MCF 10A (cell line): Measurements from ENCODE around the gene GPC5. TPM values are rescaled to one million over a fixed set of nuclear protein-coding genes. Genes with fewer than 3 reads are reported as not detected.

Experiments used
- BruUV-seq: library from RNA; stranded (reverse); fragments of 400-500 nt; replicated peaks from 2 replicates; lab custom pipeline; 2021; lab: Mats Ljungman, UMichigan
- CTCF ChIA-PET: fragments of 300-600 bp; sonication (Branson Sonifier 250); formaldehyde crosslinking; extraction: SDS; loops from one replicate; lab custom pipeline; 2021; ENCODE audit warnings: antibody characterized with exemption, inconsistent platforms; lab: Yijun Ruan, JAX
- POLR2A ChIA-PET: fragments of 300-600, 350-650 bp; sonication (Branson Sonifier 250); formaldehyde crosslinking; extraction: SDS; loops from one replicate; lab custom pipeline; 2020; ENCODE audit warnings: antibody characterized with exemption, inconsistent platforms; lab: Yijun Ruan, JAX
- DNase-seq: peaks from one replicate; pipeline ENCODE4 v3.0.0-alpha.2; 2018; ENCODE audit not compliant: unreplicated experiment
- H3K27ac Mint-ChIP-seq: one replicate; pipeline ENCODE4 v1.8.0; 2022; ENCODE audit warnings: mild to moderate bottlenecking, low read depth, mixed read lengths; ENCODE audit not compliant: unreplicated experiment
- H3K27me3 Mint-ChIP-seq: one replicate; pipeline ENCODE4 v1.8.0; 2022; ENCODE audit warnings: mixed read lengths; ENCODE audit not compliant: insufficient read depth, unreplicated experiment
- H3K36me3 Mint-ChIP-seq: one replicate; pipeline ENCODE4 v1.8.0; 2022; ENCODE audit warnings: mild to moderate bottlenecking, moderate library complexity, mixed read lengths; ENCODE audit not compliant: insufficient read depth, unreplicated experiment
- H3K4me1 Mint-ChIP-seq: one replicate; pipeline ENCODE4 v1.8.0; 2022; ENCODE audit warnings: mixed read lengths; ENCODE audit not compliant: insufficient read depth, unreplicated experiment
- H3K4me3 Mint-ChIP-seq: one replicate; pipeline ENCODE4 v1.8.0; 2022; ENCODE audit warnings: mild to moderate bottlenecking, moderate library complexity, mixed read lengths; ENCODE audit not compliant: unreplicated experiment
- H3K9me3 Mint-ChIP-seq: one replicate; pipeline ENCODE4 v1.8.0; 2022; ENCODE audit warnings: mixed read lengths; ENCODE audit not compliant: unreplicated experiment
- CTCF ChIP-seq: fragments of 200-600 bp; IDR thresholded peaks from one replicate; pipeline ENCODE4 v1.8.0; 2022; ENCODE audit warnings: antibody characterized with exemption, mild to moderate bottlenecking; ENCODE audit not compliant: unreplicated experiment
- intact Hi-C: fragments of 100-400 bp; cut with micrococcal nuclease; formaldehyde crosslinking; loops from 2 replicates; pipeline ENCODE4 v1.14.1; 2022
- total RNA-seq: library from RNA; stranded (reverse); gene quantifications from 2 replicates; pipeline ENCODE4 v1.2.3, GENCODE V29; 2022

The GPC5 gene
- total RNA-seq, 1 experiment from 2014 or later: not detected

- no peaks in the 10 kb centered on the region for H3K36me3 Mint-ChIP-seq
- no peak overlapping the region for H3K27ac Mint-ChIP-seq
- peaks cover 7% of the 10 kb centered on the region for H3K9me3 Mint-ChIP-seq
- intact Hi-C loops: no loop called here
- no peak for TF ChIP-seq CTCF
- H3K4me3 Mint-ChIP-seq: no peak overlapping the region
- ChIA-PET CTCF (no interaction called here), POLR2A (interaction anchor here (1.2 kb wide), 1 partner anchor 34 kb away, joined by 5 read pairs; no protein-coding TSS in a partner anchor)
- DNase-seq: no peak
- no TSS peak for BruUV-seq
- H3K4me1 Mint-ChIP-seq: peaks cover 13% of the 10 kb centered on the region
- H3K27me3 Mint-ChIP-seq: no peaks in the 10 kb centered on the region
Measured at GRCh38 chr13:92345627-92346026, 947.2 kb downstream of the GPC5 start.

- intact Hi-C loops: no loop called here
- Mint-ChIP-seq H3K27ac (no peak overlapping the region), H3K27me3 (no peaks in the 10 kb centered on the region), H3K9me3 (peaks cover 7% of the 10 kb centered on the region), H3K36me3 (no peaks in the 10 kb centered on the region), H3K4me3 (no peak overlapping the region), H3K4me1 (peaks cover 13% of the 10 kb centered on the region)
- no TSS peak for BruUV-seq
- POLR2A ChIA-PET: interaction anchor here (1.2 kb wide), 1 partner anchor 33 kb away, joined by 5 read pairs; no protein-coding TSS in a partner anchor
- no peak for DNase-seq
- CTCF ChIA-PET: no interaction called here
- TF ChIP-seq CTCF: no peak
Measured at GRCh38 chr13:92346046-92346445, 947.6 kb downstream of the GPC5 start.

GRCh38 chr13:92354583-92354982 lies 956.2 kb downstream of the GPC5 start:
- no peaks in the 10 kb centered on the region for H3K36me3 Mint-ChIP-seq
- intact Hi-C loops: no loop called here

GRCh38 chr13:92355213-92355612 lies 956.8 kb downstream of the GPC5 start:
- Mint-ChIP-seq H3K4me1 (no peaks in the 10 kb centered on the region), H3K4me3 (no peak overlapping the region), H3K36me3 (no peaks in the 10 kb centered on the region), H3K9me3 (peaks cover 8% of the 10 kb centered on the region), H3K27me3 (no peaks in the 10 kb centered on the region), H3K27ac (no peak overlapping the region)
- no TSS peak for BruUV-seq
- TF ChIP-seq CTCF: peak; percentile 30
- DNase-seq: peak; percentile 47
- ChIA-PET POLR2A (no interaction called here), CTCF (interaction anchor here (0.7 to 1.7 kb wide), 9 partner anchors 19 to 409 kb away, joined by 3 to 11 read pairs (median 4); no protein-coding TSS in a partner anchor)
- intact Hi-C loops: loop anchor here (1.0 kb wide), 2 partner anchors 168 to 175 kb away; no protein-coding TSS in a partner anchor

More at GRCh38 chr13:92354583-92354982, 956.2 kb downstream of the GPC5 start:
- no peaks in the 10 kb centered on the region for H3K4me1 Mint-ChIP-seq
- DNase-seq: no peak
- ChIA-PET POLR2A (no interaction called here), CTCF (interaction anchor here (0.6 to 1.7 kb wide), 11 partner anchors 18 to 408 kb away, joined by 3 to 11 read pairs (median 4); no protein-coding TSS in a partner anchor)
- H3K9me3 Mint-ChIP-seq: peaks cover 7% of the 10 kb centered on the region
- no TSS peak for BruUV-seq
- no peaks in the 10 kb centered on the region for H3K27me3 Mint-ChIP-seq
- no peak overlapping the region for H3K27ac Mint-ChIP-seq
- no peak overlapping the region for H3K4me3 Mint-ChIP-seq
- no peak for TF ChIP-seq CTCF
